NB4 (cell line): Measurements from ENCODE around the gene DEFB132.

Experiments
- POLR2A ChIP-seq: IDR thresholded peaks from 2 replicates; pipeline ENCODE4 v1.6.1; 2011; ENCODE audit warnings: mild to moderate bottlenecking; ENCODE audit not compliant: insufficient read length; ENCODE audit errors: extremely low read depth
- TF ChIP-seq, protein P1 (sequence below): IDR thresholded peaks from one replicate; pipeline ENCODE4 v1.5.1; 2012; ENCODE audit warnings: low read depth, low read length

DNA sequence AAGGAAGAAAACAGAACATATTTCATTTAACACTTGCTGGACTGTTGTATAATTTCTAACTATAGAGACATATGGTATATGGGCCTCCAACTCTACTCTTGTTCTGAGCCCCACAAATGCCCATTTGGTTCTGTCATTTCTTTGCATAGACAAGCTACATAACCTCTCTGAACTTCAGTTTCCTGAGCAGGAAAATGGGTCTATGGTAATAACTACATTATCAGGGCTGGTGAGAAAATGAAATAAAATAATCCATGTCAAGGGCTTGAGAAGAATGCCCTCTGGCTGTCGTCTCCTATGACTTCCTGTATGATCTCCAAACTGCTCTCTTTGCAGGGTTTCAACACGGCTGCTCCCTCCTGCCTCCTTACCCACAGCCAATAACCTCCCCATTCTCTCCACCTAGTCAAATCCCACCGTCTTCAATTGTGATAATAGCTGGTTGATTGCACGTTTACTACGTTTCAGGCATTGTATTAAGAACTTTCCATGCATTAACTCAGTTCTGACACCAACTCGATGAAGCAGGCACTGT is 51.8 kb downstream of the DEFB132 start:
- TF ChIP-seq, protein P1, sequence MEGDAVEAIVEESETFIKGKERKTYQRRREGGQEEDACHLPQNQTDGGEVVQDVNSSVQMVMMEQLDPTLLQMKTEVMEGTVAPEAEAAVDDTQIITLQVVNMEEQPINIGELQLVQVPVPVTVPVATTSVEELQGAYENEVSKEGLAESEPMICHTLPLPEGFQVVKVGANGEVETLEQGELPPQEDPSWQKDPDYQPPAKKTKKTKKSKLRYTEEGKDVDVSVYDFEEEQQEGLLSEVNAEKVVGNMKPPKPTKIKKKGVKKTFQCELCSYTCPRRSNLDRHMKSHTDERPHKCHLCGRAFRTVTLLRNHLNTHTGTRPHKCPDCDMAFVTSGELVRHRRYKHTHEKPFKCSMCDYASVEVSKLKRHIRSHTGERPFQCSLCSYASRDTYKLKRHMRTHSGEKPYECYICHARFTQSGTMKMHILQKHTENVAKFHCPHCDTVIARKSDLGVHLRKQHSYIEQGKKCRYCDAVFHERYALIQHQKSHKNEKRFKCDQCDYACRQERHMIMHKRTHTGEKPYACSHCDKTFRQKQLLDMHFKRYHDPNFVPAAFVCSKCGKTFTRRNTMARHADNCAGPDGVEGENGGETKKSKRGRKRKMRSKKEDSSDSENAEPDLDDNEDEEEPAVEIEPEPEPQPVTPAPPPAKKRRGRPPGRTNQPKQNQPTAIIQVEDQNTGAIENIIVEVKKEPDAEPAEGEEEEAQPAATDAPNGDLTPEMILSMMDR = no peak
- TF ChIP-seq POLR2A = no peak
